Astrocyte of the spinal cord (primary cell): ENCODE measurements around the gene EXOC8.

Experiments used
- DNase-seq: peaks from one replicate; pipeline ENCODE4 v3.0.0; 2011; ENCODE audit warnings: low read depth, low spot score
- H3K4me3 ChIP-seq: 2 replicates; pipeline ENCODE4 v1.5.1; 2011; ENCODE audit warnings: low read depth, mild to moderate bottlenecking, low read length, moderate library complexity
- in situ Hi-C: cut with HindIII; loops from 2 replicates; pipeline ENCODE4 v1.10.0; 2017; ENCODE audit warnings: low sequenced_read_pairs
- TF ChIP-seq, protein P1 (sequence below): IDR thresholded peaks from 2 replicates; pipeline ENCODE4 v1.5.1; 2012; ENCODE audit warnings: low read depth, mild to moderate bottlenecking, low read length, inconsistent platforms

EXOC8 gene

GRCh38 chr1:231369282-231369681 lies 31.6 kb upstream of the EXOC8 start:
- H3K4me3 ChIP-seq: no peak overlapping the region
- TF ChIP-seq, protein P1, sequence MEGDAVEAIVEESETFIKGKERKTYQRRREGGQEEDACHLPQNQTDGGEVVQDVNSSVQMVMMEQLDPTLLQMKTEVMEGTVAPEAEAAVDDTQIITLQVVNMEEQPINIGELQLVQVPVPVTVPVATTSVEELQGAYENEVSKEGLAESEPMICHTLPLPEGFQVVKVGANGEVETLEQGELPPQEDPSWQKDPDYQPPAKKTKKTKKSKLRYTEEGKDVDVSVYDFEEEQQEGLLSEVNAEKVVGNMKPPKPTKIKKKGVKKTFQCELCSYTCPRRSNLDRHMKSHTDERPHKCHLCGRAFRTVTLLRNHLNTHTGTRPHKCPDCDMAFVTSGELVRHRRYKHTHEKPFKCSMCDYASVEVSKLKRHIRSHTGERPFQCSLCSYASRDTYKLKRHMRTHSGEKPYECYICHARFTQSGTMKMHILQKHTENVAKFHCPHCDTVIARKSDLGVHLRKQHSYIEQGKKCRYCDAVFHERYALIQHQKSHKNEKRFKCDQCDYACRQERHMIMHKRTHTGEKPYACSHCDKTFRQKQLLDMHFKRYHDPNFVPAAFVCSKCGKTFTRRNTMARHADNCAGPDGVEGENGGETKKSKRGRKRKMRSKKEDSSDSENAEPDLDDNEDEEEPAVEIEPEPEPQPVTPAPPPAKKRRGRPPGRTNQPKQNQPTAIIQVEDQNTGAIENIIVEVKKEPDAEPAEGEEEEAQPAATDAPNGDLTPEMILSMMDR: no peak
- no peak for DNase-seq
- in situ Hi-C loops: no loop called here

DNA sequence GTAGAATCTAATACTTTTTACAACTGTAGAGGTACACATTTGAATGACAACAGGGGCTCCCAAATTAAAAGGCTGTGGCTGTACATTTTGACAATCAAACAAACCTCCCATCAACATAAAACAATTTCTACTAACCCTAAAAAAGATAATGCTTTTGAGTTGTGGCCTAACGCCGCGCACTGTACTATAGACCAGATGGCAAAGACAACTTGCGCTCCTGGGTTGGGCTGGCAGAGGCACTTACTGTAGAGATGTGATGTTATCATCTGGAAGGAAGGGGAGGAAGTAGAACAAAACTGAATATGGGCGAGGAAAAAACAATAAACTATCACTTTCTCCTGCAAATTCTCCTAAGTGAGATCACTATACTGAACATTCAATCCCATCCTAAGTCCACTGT lies 26.5 kb upstream of the EXOC8 start:
- in situ Hi-C loops: no loop called here
- no peak overlapping the region for H3K4me3 ChIP-seq
- TF ChIP-seq, protein P1: no peak
- no peak for DNase-seq

- TF ChIP-seq, protein P1: no peak
- no peak overlapping the region for H3K4me3 ChIP-seq
- DNase-seq: no peak
- in situ Hi-C loops: no loop called here
These were observed 26.0 kb upstream of the EXOC8 start for GRCh38 chr1:231363624-231364023.

GRCh38 chr1:231362325-231362724 lies 24.7 kb upstream of the EXOC8 start:
- TF ChIP-seq, protein P1: no peak
- H3K4me3 ChIP-seq: no peak overlapping the region
- no peak for DNase-seq
- in situ Hi-C loops: no loop called here

DNA sequence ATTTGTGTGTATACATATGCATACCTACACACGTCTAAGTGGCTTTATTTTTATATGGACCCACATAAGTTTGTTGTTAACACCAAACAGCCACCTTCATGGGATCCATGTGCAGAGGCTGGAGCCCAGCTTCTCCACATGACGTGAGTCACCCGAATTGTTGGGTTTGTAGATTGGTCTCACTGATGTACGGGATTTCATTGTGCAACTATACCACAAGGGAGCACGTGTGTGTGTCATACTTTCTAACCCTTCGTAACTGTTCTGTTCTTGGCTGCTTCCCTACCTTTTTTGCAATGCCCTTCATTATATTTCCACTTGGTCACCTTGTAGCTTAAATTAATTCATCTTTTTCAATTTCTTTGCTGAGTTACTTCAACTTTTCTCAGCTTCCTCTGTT lies 21.5 kb upstream of the EXOC8 start:
- DNase-seq: peak; percentile 78
- H3K4me3 ChIP-seq: no peak overlapping the region
- in situ Hi-C loops: no loop called here
- TF ChIP-seq, protein P1: no peak

DNA sequence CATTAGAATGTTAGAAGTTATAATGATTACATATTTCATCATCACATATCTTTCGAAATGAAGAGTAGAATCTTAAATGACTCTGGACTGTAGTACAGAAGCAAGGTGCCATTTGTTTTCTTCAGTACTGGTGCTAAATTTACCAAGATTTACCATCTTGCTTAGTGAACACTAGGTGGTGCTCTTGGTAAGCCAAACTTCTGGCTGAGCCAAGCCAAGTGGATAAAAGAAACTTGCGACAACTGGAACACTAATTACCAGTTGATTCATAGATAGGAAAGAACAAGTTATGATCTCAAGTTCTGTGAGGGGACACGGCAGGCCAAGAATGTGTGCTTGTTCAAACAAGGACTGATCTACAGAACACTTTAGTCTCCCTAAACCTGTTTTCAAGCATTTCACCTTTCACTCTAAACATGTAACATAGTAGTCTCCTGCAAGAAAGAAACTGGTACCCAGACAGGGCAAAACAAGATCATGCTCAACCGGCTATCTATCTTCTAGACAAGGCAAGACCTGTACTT lies 20.2 kb upstream of the EXOC8 start:
- in situ Hi-C loops: no loop called here
- DNase-seq: peak; percentile 75
- TF ChIP-seq, protein P1: peak; percentile 63
- H3K4me3 ChIP-seq: no peak overlapping the region
